ENCODE data around the gene PCCB.
A peak's percentile ranks its signal among the peaks of the same experiment; 100 is the strongest.
"Not testable (repeated sequence)": the region's sequence is repeated elsewhere in the genome, so short reads cannot be mapped to it uniquely, and the experiment has no call there.

Gene PCCB

DNA sequence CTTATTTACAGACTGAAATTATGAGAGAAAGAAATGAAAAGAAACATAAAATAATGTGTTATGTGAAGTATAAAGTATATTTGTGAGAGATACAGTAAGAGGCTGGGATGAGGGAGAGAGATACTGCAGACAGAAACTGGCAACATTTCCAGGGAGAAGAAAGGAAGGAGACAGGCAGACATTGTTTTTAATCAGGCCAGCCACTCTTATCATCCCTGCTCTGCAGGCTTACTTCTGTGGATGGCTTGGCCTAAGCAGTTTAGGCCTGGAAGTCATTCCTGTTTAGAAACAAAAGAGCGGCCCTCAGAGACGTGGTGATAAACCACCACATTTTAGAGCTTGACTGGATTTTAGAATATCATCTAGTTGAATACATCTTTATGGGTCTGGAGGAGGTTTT lies 12.4 kb downstream of the PCCB start:
- no peak for DNase-seq (ENCODE audit: low read depth, low spot score)

DNA sequence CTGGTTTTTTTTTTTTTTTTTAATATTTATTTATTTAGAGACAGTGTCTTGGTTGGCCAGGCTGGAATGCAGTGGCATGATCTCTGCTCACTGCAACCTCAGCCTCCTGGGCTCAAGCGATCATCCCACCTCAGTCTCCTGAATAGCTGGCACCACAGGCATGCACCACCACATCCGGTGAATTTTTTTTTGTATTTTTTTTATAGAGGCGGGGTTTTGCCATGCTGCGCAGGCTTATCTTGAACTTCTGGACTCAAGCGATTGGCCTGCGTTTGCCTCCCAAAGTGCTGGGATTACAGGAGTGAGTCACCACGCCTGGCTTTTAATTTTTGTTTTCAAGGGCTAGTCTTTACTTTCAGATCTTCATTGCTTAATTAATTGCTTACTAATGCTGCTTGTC lies 13.1 kb downstream of the PCCB start:
- no peak for DNase-seq (ENCODE audit: low read depth, low spot score)

DNA sequence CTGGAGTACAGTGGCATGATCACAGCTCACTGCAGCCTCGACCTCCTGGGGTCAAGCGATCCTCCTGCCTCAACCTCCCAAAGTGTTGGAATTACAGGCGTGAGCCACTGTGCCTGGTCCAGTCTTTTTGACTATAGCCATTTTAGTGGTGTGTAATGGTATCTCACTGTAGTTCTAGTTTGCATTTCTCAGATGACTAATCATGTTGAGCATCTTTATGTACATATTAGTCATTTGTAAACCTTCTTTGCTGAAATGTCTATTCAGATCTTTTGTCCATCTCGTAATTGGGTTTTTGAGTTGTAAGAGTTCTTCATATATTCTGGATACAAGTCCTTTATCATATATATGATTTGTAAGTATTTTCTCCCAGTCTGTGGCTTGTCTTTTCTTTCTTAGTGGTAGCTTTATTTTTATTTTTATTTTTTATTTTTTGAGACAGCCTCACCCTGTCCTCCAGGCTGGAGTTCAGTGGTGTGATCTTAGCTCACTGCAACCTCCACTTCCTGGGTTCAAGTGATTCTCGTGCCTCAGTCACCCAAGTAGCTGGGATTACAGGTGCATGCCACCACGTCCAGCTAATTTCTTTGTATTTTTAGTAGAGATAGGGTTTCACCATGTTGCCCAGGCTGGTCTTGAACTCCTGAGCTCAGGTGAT lies 16.5 kb downstream of the PCCB start:
- peak; percentile 25 for DNase-seq (ENCODE audit: low read depth, low spot score)

DNA sequence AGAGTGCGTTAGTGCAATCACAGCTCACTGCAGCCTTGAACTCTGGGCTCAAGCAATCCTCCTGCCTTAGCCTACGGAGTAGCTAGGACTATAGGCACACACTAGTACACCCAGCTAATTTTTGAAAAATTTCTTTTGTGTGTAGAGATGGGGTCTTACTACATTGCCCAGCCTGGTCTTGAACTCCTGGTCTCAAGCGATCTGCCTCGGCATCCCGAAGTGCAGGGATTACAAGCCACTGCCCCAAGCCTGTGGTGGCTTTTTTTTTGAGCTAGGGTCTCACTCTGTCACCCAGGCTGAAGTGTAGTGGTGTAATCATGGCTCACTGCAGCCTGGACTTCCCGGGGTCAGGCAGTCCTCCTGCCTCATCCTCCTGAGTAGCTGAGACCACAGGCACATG lies 17.1 kb downstream of the PCCB start:
- no peak for DNase-seq (ENCODE audit: low read depth, low spot score)

DNA sequence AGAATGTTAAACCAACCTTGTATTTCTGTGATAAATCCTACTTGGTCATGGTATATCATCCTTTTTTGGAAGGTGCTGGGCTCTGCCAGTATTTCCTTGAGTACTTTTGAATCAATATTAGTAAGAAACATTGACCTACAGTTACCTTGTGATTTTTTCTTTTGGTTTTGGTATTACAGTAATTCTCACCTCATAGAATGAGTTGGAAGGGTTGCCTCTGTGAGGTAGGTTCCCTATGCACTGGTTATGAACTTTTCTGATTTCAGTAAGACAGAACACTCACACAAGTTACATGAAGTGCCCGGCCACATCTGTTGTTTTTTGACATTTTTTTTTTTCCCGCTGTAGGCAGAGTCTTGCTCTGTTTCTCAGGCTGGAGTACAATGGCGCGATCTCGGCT lies 20.0 kb downstream of the PCCB start:
- no peak for DNase-seq (ENCODE audit: low read depth, low spot score)

DNA sequence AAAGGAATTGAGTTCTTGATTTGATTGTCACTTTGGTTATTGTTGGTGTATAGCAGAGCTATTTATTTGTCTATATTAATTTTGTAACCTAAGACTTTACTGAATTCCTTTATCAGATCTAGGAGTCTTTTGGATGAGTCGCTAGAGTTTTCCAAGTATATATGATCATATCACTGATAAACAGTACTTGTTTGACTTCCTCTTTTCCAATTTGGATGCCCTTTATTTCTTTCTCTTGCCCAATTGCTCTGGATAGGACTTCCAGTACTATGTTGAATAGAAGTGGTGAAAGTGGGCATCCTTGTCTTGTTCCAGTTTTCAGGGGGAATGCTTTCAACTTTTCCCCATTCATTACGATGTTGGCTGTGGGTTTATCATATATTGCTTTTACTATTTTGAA lies 21.5 kb downstream of the PCCB start:
- not testable (repeated sequence) for DNase-seq (ENCODE audit: low read depth, low spot score)

DNA sequence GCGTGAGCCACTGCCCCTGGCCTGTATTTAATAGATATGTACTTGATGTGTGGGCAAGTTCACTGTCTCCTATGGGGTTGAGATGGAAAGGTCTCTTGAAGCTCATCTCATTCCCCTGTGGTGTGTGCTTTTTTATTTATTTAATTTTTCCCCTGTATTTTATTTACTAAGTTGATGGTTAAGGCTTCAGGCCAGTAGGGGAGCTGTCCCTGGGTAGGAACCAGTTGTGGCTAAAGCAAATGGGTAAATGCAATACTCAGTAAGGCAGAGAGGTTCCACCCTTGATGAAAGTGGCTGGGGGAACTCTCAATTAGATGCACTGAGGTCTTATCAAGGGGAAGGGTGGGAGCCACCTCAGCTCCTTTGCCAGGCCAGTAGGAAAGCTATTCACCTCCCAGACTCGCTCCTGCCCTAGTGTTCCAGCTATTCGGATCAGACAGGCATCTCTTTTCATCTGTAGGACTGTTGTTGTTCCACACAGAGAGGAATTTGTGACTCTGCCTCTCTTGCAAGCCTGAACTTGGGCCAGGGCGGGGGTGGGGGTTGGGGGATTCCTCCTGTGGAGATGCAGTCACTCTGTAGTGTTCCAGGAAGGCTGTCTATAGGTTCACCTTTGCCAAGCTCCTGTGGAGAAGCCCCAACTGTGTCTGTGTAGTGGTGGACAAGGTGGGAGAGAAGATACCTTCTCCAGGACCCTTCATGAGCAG lies 26.1 kb downstream of the PCCB start:
- peak; percentile 28 for DNase-seq (ENCODE audit: low read depth, low spot score)

DNA sequence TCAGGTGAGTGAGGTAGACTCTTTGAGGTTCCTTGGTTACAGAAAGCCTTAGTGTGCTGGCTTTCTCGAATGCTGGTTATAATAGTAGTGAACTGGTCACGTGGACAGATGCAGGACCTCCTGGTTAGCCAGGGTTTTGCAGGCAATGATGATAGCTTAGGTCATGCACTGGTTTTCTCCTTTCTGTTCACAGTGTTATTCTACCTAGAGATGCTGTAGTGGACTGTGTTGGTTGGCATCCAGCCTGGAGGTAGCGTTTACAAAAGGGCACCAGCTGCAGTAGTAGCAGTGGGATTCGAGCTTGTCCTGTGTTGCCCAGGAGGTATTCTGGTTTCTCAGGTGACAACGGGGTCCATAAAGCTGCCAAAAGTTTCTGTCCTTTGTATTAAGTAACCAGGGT lies 27.0 kb downstream of the PCCB start:
- DNase-seq (ENCODE audit: low read depth, low spot score) = no peak

DNA sequence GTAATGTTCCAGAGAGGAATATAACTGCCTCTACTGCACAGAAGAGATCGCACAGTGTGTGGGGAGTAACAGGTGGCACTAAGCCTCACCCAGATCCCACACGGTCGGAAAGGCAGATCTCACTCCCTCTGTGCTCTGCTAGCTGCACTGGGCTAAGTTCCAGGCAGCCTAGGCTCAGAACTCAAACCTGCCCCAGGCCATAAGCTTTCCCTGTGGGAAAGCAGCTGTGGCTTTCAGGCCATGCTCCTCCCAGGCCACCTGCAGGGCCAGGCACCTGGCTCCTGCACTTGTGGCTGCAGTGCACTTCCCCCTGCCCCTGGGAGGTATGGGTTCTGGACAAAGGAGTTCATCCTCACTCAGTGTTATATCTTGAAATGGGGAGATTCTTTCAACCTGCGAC lies 27.5 kb downstream of the PCCB start:
- DNase-seq (ENCODE audit: low read depth, low spot score) = no peak

DNA sequence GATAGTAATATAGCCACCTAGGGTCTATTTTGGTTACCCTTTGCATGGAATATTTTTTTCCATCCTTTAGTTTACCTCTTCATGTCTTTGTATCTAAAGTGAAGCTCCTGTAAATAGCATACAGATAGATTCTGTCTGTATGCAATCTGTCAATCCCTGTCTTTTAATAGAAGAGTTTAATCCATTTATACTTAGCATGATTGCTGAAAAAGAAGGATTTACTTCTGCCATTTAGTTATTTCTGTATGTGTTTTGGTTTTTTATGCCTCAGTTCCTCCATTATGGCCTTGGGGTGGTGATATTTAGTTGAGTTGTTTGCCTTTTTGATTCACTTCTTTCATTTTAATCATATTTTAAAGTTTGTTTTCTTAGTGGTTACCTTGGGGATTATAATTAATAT lies 29.0 kb downstream of the PCCB start:
- DNase-seq (ENCODE audit: low read depth, low spot score) = no peak

DNA sequence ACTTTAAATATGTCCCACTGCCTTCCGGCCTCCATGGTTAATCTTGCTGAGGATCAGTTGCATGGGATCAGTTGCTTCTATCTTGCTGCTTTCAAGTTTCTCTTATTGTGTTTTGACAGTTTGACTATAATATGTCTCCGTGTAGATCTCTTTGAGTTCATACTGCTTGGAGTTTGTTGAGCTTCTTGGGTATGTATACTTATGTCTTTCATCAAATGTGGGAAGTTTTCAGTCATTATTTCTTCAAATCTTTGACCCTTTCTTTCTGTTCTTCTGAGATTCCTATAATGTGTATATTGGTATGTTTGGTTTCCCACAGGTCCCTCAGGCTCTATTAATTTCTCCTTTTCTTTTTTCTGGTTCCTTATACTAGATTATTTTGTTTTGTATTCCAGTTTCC lies 30.8 kb downstream of the PCCB start:
- no peak for DNase-seq (ENCODE audit: low read depth, low spot score)

DNA sequence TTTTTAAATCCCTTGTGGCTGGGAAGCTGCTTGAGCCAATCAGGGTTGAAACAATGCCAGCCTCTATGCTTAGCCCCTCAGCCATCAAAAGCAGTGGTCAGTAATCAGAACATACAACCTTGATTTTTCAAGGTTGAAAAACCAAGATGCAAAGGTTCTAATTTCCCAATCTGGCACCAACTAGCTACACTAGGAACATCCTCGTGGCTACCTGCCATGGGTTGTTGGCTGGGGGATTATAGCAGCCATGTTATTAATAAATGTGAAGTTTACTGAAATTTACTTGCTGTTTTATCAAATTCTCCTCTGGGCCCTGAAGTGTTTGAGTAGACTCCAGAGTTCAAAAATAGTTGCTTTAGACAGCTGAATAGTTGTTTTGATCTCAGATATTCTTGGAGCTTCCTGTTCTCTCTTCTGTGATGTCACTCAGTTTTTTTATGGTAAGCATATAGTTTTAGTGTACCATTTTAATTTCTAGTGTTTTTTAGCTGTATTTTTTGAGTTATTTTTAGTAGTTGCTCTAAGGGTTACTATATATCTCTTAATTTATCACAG lies 31.9 kb downstream of the PCCB start:
- no peak for DNase-seq (ENCODE audit: low read depth, low spot score)

DNA sequence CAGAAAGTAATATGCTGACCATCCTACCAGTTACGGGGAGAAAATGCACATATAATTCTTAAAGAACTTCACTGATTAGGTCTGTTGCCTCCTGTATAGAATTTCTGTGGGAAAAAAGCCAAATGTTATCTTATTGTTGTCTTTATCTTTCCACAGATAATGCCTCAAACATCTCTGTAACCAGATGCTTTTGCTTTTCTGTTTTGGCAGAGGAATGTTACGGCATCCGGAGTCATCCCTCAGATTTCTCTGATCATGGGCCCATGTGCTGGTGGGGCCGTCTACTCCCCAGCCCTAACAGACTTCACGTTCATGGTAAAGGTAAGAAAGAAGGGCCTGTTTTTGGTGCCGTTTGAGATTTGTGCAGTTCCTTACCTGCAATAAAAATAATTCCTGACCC lies 33.5 kb downstream of the PCCB start:
- no peak for DNase-seq (ENCODE audit: low read depth, low spot score)

DNA sequence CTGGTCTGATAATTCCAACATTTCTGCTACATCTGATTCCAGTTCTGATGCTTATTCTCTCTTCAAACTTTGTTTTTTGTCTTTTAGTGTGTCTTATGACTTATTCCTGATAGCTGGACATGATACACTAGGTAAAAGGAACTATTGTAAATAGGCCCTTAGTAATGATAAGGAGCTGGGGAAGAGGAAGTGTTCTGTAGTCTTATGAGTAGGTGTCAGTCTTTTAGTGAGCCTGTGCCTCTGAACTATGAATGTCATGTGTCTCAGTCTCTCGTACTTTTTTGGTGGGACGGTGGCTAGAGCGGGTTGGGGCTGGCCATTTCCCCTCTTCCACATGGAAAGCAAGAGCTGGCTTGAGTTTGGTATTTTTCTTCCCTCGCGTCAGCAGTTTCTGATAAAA lies 41.2 kb downstream of the PCCB start:
- DNase-seq (ENCODE audit: low read depth, low spot score) = no peak

DNA sequence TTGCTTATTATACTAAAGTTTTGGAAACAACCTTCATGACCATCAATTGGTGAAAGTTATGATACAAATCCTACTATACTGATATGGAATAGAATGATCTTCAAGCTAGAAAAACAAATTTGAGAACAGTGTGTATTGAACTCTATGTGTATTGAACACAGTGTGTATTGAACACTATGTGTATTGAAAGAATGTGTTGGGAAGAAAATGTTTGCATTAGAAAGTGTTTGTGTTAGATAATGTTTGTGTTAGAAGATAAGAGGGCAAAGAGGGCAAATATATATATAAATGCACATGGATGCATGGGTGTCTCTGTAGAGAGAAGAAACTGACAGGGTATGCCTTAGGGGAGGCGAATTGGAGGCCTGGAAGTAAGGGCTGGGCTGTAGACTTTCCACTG lies 42.4 kb downstream of the PCCB start:
- DNase-seq (ENCODE audit: low read depth, low spot score) = no peak

DNA sequence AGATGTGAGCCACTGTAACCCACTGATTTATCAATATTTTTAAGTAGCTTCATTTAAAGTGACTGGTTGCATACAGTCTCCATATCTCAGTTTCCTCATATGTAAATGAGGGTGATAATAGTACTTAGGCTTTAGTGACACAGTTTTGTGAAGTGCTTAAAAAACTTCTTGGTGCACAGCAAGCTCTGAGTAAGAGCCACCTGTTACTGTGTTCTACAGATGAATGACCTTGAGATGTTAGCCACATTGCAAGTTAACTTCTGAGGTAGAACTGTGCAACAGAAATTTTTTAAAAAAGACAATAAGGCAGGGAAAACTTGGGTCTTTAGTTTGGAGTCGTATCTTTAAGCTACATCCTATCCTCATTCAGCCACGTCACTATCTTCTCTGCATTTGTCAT lies 43.1 kb downstream of the PCCB start:
- DNase-seq (ENCODE audit: low read depth, low spot score) = no peak

DNA sequence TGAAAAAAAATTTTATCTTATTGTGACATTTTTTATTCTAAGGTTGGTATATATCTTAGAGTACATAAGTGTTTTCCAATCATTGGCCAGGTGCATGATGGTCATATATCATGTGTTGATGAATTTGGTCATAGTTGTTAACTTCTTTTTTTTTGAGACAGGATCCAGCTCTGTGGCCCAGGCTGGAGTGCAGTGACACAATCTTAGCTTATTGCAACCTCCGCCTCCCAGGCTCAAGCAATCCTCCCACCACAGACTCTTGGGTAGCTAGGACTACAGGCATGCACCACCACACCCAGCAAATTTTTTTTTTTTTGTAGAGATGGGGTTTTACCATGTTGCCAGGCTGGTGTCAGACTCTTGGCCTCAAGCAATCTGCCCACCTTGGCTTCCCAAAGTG lies 44.0 kb downstream of the PCCB start:
- no peak for DNase-seq (ENCODE audit: low read depth, low spot score)

DNA sequence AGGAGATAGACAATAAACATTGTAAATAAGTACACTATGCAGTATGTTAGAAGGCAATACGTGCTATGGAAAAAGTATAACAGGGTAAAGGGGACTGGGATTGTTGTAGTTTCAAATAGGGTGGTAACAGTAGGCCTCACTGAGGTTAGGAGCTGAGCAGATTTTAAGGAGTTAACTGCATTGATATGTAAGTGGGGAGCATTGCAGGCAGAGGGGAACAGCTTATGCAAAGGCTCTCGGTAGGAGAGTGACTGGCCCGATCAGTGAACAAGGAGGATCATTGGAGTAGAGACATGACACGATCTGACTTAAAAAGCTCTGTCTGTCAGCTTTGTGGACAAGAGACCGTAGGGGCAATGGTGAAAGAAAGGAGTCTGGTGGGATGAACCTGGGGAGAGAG lies 46.8 kb downstream of the PCCB start:
- DNase-seq (ENCODE audit: low read depth, low spot score) = no peak

DNA sequence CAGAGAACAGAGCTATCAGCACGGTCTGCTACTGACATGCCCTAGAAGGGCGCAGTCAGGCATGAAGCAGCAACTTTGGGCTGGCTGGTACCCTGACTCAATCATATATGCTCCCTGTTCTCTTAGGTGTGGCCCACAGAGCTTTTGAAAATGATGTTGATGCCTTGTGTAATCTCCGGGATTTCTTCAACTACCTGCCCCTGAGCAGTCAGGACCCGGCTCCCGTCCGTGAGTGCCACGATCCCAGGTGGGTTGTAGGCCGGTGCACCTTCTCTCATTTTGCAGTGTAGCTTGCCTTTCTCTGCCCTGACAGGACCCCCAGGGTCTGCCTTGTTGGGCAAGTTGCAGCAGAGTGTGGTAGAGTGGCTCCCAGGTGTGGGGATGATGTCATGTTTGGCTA lies 47.7 kb downstream of the PCCB start:
- no peak for DNase-seq (ENCODE audit: low read depth, low spot score)

DNA sequence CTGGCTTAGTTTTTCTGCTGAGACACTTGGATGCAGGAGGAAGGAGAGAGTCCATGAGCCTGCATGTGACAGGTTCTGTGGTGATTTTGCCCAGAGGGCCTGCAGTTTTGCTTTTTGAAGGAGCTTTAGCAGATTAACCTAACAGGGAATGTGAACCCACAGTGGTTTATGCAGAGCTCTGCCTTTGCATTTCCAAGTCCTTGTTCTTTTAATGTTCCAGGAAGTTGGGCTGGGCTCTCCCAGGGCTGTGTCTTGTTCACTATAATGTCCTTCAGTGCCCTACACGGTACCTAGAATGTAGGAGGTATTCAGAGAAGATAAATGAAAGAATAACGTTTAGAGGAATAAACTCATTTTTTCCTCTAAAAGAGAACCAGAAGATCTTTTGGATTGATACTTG lies 50.3 kb downstream of the PCCB start:
- no peak for DNase-seq (ENCODE audit: low read depth, low spot score)

DNA sequence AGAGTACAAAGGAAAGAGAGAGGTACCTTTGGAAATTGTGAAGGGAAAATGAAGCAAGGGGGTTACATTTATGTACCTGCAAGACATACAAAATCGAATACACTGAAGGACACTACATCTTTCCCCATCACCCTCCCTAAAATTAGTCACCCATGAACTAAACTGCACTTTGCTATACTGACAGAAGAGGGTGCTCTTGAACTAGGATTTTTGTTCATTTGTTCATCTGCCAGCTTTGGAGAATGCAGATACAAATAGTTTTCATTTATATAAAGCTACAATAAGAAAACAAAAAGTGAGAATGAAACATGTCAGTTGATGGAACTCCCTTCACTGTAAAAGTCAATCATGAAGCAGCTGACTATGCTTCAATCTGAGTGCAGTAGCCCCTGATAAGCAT lies 55.7 kb downstream of the PCCB start:
- DNase-seq (ENCODE audit: low read depth, low spot score) = no peak

DNA sequence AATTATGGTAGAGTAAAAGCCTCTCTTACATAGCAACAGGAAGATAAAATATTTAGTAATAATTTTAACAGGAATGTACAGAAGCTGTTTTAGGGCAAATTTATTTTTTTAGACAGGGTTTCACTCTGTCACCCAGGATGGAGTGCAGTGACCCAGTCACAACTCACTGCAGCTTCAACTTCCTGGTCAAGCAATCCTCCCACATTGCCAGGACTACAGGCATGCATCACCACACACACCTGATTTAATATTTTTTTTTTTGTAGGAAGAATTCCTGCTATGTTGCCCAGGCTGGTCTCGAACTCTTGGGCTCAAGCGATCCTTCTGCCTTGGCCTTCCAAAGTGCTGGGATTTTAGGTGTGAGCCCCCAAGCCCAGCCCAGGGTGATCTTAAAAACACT lies 61.1 kb downstream of the PCCB start:
- DNase-seq (ENCODE audit: low read depth, low spot score) = no peak

DNA sequence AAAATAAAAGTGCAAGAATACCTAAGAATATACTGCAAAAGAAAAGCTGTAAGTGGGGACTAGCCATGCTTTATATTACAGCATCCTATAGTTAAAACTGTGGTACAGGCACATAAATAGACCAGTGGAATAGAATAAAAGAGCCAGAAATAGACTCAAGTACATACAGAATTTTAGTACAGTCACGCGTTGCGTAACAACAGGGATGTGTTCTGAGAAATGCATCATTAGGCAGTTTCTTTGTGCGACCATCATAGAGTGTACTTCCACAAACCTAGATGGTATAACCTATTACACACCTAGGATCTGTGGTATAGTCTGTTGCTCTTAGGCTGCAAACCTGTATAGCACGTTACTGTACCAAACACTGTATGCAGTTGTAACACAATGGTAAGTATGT lies 61.8 kb downstream of the PCCB start:
- DNase-seq (ENCODE audit: low read depth, low spot score) = no peak

DNA sequence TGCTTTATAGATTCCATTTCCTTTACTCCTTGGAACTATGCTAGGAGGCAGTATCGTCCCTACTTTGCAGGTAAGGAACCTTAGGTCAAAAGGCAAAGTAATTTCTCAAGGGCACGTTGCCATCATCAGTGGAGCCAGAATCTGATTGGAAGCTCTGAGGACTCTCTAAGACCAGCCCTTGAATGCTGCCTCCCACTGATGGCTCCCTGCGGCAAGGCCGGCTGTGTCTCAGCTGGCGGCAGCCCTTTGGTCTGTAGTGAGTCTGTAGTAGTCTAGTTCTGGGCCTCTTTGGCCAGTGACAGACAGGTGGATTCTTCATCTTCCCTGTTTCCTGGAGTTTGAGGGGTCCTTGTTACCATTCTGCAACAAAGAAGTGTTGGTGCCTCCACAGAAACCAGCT lies 76.2 kb downstream of the PCCB start:
- DNase-seq (ENCODE audit: low read depth, low spot score) = no peak

Data from astrocyte of the hippocampus (primary cell).